Liver (tissue), 3 donors: Measurements from ENCODE around the gene EMX2.

Experiments
- EGR1 ChIP-seq, 2 donors: IDR thresholded peaks; 2 replicates each; pipeline ENCODE4 v1.6.1; 2016 to 2018; ENCODE audit warnings: antibody characterized with exemption in 2 of 2, low read depth in 2 of 2
- GABPA ChIP-seq, 2 donors: IDR thresholded peaks in 1 of 2; conservative IDR thresholded peaks in 1 of 2; 2 replicates each; pipeline ENCODE4 v1.6.1; 2016; ENCODE audit warnings: antibody characterized with exemption in 2 of 2, mild to moderate bottlenecking in 1 of 2, moderate library complexity in 1 of 2
- JUND ChIP-seq, 2 donors: IDR thresholded peaks; 2 replicates each; pipeline ENCODE4 v1.6.1; 2016; ENCODE audit warnings: antibody characterized with exemption in 2 of 2
- NR2F2 ChIP-seq: IDR thresholded peaks from 2 replicates; pipeline ENCODE4 v1.6.1; 2016; ENCODE audit warnings: antibody characterized with exemption
- RAD21 ChIP-seq, 2 donors: IDR thresholded peaks; 2 replicates each; pipeline ENCODE4 v1.6.1; 2016; ENCODE audit warnings: antibody characterized with exemption in 2 of 2, mild to moderate bottlenecking in 2 of 2
- RXRA ChIP-seq, 2 donors: IDR thresholded peaks; 2 replicates each; pipeline ENCODE4 v1.6.1; 2017 to 2018; ENCODE audit warnings: antibody characterized with exemption in 2 of 2, mild to moderate bottlenecking in 1 of 2
- SP1 ChIP-seq: IDR thresholded peaks from 2 replicates; pipeline ENCODE4 v1.6.1; 2018; ENCODE audit warnings: antibody characterized with exemption, mild to moderate bottlenecking
- TAF1 ChIP-seq: conservative IDR thresholded peaks from 2 replicates; pipeline ENCODE4 v1.6.1; 2016; ENCODE audit warnings: antibody characterized with exemption, mild to moderate bottlenecking
- YY1 ChIP-seq: IDR thresholded peaks from 2 replicates; pipeline ENCODE4 v1.6.1; 2016; ENCODE audit warnings: antibody characterized with exemption, mild to moderate bottlenecking
- TF ChIP-seq, protein P1 (sequence below): fragments of 150-350 bp; IDR thresholded peaks from 2 replicates; pipeline ENCODE4 v1.5.1; 2017; ENCODE audit warnings: improper control_type of control experiment, low read depth, low read length; ENCODE audit not compliant: missing input control
- TF ChIP-seq, protein P2 (sequence below): IDR thresholded peaks from 2 replicates; pipeline ENCODE4 v1.6.1; 2016; ENCODE audit warnings: antibody characterized with exemption
- TF ChIP-seq, protein P3 (sequence below): IDR thresholded peaks from 2 replicates; pipeline ENCODE4 v1.6.1; 2016; ENCODE audit warnings: antibody characterized with exemption, mild to moderate bottlenecking
- TF ChIP-seq, protein P4 (sequence below): IDR thresholded peaks from 2 replicates; pipeline ENCODE4 v1.6.1; 2016; ENCODE audit warnings: antibody characterized with exemption
- donor health status: healthy.
- donor health status: healthy.

DNA sequence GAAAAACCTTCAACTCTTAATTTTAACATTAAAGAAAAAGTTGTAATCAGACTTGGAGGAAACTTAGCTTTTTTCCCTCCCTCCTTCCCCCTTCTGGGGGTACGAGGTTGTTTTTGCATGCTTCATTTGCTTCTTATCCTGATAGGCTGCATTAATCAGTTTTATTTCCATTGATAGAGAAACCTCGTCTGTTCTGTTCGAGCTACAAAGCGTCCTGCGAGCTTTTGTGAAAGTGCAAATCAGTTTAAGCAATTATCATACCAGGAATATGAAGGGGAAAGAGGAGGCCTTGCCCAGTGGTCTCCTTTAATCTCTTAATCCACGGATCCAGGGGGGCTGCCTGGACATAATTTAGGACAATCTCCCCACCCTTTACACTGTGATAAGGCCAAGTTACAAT is 7.5 kb downstream of the EMX2 start:
- TF ChIP-seq, protein P1, sequence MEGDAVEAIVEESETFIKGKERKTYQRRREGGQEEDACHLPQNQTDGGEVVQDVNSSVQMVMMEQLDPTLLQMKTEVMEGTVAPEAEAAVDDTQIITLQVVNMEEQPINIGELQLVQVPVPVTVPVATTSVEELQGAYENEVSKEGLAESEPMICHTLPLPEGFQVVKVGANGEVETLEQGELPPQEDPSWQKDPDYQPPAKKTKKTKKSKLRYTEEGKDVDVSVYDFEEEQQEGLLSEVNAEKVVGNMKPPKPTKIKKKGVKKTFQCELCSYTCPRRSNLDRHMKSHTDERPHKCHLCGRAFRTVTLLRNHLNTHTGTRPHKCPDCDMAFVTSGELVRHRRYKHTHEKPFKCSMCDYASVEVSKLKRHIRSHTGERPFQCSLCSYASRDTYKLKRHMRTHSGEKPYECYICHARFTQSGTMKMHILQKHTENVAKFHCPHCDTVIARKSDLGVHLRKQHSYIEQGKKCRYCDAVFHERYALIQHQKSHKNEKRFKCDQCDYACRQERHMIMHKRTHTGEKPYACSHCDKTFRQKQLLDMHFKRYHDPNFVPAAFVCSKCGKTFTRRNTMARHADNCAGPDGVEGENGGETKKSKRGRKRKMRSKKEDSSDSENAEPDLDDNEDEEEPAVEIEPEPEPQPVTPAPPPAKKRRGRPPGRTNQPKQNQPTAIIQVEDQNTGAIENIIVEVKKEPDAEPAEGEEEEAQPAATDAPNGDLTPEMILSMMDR, result no peak
- TF ChIP-seq RXRA (IDR thresholded peaks at IDR 0.05), result no peak
- no peak for TF ChIP-seq SP1
- TF ChIP-seq RAD21 (IDR thresholded peaks at IDR 0.05), result no peak
- TF ChIP-seq, protein P2, sequence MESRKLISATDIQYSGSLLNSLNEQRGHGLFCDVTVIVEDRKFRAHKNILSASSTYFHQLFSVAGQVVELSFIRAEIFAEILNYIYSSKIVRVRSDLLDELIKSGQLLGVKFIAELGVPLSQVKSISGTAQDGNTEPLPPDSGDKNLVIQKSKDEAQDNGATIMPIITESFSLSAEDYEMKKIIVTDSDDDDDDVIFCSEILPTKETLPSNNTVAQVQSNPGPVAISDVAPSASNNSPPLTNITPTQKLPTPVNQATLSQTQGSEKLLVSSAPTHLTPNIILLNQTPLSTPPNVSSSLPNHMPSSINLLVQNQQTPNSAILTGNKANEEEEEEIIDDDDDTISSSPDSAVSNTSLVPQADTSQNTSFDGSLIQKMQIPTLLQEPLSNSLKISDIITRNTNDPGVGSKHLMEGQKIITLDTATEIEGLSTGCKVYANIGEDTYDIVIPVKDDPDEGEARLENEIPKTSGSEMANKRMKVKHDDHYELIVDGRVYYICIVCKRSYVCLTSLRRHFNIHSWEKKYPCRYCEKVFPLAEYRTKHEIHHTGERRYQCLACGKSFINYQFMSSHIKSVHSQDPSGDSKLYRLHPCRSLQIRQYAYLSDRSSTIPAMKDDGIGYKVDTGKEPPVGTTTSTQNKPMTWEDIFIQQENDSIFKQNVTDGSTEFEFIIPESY, result no peak
- TF ChIP-seq TAF1, result no peak
- TF ChIP-seq GABPA (IDR thresholded peaks at IDR 0.05 in 1 of 2, conservative IDR thresholded peaks at IDR 0.05 in 1 of 2), result no peak
- TF ChIP-seq, protein P3, sequence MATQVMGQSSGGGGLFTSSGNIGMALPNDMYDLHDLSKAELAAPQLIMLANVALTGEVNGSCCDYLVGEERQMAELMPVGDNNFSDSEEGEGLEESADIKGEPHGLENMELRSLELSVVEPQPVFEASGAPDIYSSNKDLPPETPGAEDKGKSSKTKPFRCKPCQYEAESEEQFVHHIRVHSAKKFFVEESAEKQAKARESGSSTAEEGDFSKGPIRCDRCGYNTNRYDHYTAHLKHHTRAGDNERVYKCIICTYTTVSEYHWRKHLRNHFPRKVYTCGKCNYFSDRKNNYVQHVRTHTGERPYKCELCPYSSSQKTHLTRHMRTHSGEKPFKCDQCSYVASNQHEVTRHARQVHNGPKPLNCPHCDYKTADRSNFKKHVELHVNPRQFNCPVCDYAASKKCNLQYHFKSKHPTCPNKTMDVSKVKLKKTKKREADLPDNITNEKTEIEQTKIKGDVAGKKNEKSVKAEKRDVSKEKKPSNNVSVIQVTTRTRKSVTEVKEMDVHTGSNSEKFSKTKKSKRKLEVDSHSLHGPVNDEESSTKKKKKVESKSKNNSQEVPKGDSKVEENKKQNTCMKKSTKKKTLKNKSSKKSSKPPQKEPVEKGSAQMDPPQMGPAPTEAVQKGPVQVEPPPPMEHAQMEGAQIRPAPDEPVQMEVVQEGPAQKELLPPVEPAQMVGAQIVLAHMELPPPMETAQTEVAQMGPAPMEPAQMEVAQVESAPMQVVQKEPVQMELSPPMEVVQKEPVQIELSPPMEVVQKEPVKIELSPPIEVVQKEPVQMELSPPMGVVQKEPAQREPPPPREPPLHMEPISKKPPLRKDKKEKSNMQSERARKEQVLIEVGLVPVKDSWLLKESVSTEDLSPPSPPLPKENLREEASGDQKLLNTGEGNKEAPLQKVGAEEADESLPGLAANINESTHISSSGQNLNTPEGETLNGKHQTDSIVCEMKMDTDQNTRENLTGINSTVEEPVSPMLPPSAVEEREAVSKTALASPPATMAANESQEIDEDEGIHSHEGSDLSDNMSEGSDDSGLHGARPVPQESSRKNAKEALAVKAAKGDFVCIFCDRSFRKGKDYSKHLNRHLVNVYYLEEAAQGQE, result no peak
- no peak for TF ChIP-seq JUND (IDR thresholded peaks at IDR 0.05)
- TF ChIP-seq YY1, result no peak
- TF ChIP-seq, protein P4, sequence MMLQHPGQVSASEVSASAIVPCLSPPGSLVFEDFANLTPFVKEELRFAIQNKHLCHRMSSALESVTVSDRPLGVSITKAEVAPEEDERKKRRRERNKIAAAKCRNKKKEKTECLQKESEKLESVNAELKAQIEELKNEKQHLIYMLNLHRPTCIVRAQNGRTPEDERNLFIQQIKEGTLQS, result no peak
- TF ChIP-seq NR2F2, result no peak
- TF ChIP-seq EGR1 (IDR thresholded peaks at IDR 0.05; ENCODE audit: low read depth in 2 of 2), result no peak
